Calu3 (cell line): ENCODE data around the gene PPP2R1B. TPM values are rescaled to one million over a fixed set of nuclear protein-coding genes. Genes with fewer than 3 reads are reported as not detected.

Experiments
- BruUV-seq: library from RNA; stranded (reverse); fragments of 400-500 nt; replicated peaks from 2 replicates; lab custom pipeline; 2021; lab: Mats Ljungman, UMichigan
- CTCF ChIA-PET: fragments of 300-600 bp; sonication (Branson Sonifier 250); formaldehyde crosslinking; loops from one replicate; lab custom pipeline; 2022; ENCODE audit warnings: antibody characterized with exemption; lab: Charles Lee
- DNase-seq: peaks from one replicate; pipeline ENCODE4 v3.0.0; 2022
- H3K27ac Mint-ChIP-seq: one replicate; pipeline ENCODE4 v1.8.0; 2022; ENCODE audit warnings: mixed read lengths; ENCODE audit not compliant: unreplicated experiment
- H3K27me3 Mint-ChIP-seq: one replicate; pipeline ENCODE4 v1.8.0; 2022; ENCODE audit warnings: mixed read lengths; ENCODE audit not compliant: unreplicated experiment
- H3K36me3 Mint-ChIP-seq: one replicate; pipeline ENCODE4 v1.8.0; 2022; ENCODE audit warnings: mild to moderate bottlenecking, moderate library complexity, mixed read lengths; ENCODE audit not compliant: insufficient read depth, unreplicated experiment
- H3K4me1 Mint-ChIP-seq: one replicate; pipeline ENCODE4 v1.8.0; 2022; ENCODE audit warnings: mild to moderate bottlenecking, low read depth, mixed read lengths; ENCODE audit not compliant: unreplicated experiment
- H3K4me3 Mint-ChIP-seq: one replicate; pipeline ENCODE4 v1.8.0; 2022; ENCODE audit warnings: mild to moderate bottlenecking, low read depth, moderate library complexity, mixed read lengths; ENCODE audit not compliant: unreplicated experiment
- H3K9me3 Mint-ChIP-seq: one replicate; pipeline ENCODE4 v1.8.0; 2022; ENCODE audit warnings: low read depth, mixed read lengths; ENCODE audit not compliant: unreplicated experiment
- intact Hi-C: fragments of 100-400 bp; cut with micrococcal nuclease; formaldehyde crosslinking; loops from one replicate; pipeline ENCODE4 v1.10.0; 2022; ENCODE audit not compliant: unreplicated experiment
- total RNA-seq: library from RNA; stranded (reverse); gene quantifications from 2 replicates; pipeline ENCODE4 v1.2.3, GENCODE V29; 2022
- TF ChIP-seq, protein P1 (sequence below): fragments of 200-600 bp; IDR thresholded peaks from one replicate; pipeline ENCODE4 v1.8.0; 2022; ENCODE audit warnings: antibody characterized with exemption; ENCODE audit not compliant: unreplicated experiment

PPP2R1B gene
- total RNA-seq, 1 experiment from 2014 or later, result 24.0 TPM

GRCh38 chr11:111707691-111708067, 58.5 kb downstream of the PPP2R1B start:
- intact Hi-C loops, result loop anchor here (5.0 kb wide), 1 partner anchor 100 kb away; no protein-coding TSS in a partner anchor
- Mint-ChIP-seq H3K27ac (no peak overlapping the region), H3K4me1 (peaks cover 15% of the 10 kb centered on the region), H3K36me3 (peaks cover 17% of the 10 kb centered on the region), H3K27me3 (no peaks in the 10 kb centered on the region), H3K4me3 (no peak overlapping the region), H3K9me3 (no peaks in the 10 kb centered on the region)
- CTCF ChIA-PET, result no interaction called here
- no TSS peak for BruUV-seq
- DNase-seq, result no peak
- TF ChIP-seq, protein P1, sequence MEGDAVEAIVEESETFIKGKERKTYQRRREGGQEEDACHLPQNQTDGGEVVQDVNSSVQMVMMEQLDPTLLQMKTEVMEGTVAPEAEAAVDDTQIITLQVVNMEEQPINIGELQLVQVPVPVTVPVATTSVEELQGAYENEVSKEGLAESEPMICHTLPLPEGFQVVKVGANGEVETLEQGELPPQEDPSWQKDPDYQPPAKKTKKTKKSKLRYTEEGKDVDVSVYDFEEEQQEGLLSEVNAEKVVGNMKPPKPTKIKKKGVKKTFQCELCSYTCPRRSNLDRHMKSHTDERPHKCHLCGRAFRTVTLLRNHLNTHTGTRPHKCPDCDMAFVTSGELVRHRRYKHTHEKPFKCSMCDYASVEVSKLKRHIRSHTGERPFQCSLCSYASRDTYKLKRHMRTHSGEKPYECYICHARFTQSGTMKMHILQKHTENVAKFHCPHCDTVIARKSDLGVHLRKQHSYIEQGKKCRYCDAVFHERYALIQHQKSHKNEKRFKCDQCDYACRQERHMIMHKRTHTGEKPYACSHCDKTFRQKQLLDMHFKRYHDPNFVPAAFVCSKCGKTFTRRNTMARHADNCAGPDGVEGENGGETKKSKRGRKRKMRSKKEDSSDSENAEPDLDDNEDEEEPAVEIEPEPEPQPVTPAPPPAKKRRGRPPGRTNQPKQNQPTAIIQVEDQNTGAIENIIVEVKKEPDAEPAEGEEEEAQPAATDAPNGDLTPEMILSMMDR, result no peak

- no peak overlapping the region for H3K4me3 Mint-ChIP-seq
- DNase-seq, result peak; percentile 31
These were observed 59.0 kb downstream of the PPP2R1B start for GRCh38 chr11:111707039-111707690.

DNA sequence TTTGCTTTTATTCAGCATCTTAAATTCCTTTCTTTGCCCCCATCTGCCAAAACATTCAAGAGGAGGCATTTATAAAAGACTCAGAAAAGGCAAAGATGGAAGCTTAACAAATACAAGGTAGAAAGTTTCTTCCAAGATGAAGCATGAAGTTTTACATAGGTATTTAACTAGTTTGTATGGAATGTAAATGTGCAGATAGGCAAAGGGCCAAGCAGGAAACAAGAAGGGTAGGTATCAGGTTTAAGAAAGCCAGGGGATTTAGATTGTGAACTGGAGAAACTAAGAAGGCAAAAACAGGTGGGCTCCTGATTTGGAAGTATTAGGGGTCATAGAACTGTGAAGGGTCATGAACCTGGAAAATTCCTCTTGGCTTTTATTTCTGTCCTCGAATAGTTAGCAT, 62.6 kb downstream of the PPP2R1B start:
- CTCF ChIA-PET, result no interaction called here
- H3K4me3 Mint-ChIP-seq, result no peak overlapping the region
- TF ChIP-seq, protein P1, result no peak
- intact Hi-C loops, result no loop called here
- H3K27ac Mint-ChIP-seq, result peak overlapping the region; percentile 65
- no peaks in the 10 kb centered on the region for H3K27me3 Mint-ChIP-seq
- H3K4me1 Mint-ChIP-seq, result peaks cover 15% of the 10 kb centered on the region
- DNase-seq, result no peak
- H3K9me3 Mint-ChIP-seq, result no peaks in the 10 kb centered on the region
- no TSS peak for BruUV-seq
- H3K36me3 Mint-ChIP-seq, result peaks cover 9% of the 10 kb centered on the region

More at GRCh38 chr11:111707039-111707690, 59.0 kb downstream of the PPP2R1B start:
- Mint-ChIP-seq H3K36me3 (peaks cover 17% of the 10 kb centered on the region), H3K27me3 (no peaks in the 10 kb centered on the region), H3K9me3 (no peaks in the 10 kb centered on the region), H3K27ac (no peak overlapping the region), H3K4me1 (peaks cover 15% of the 10 kb centered on the region)
- CTCF ChIA-PET, result interaction anchor here (0.6 kb wide), 1 partner anchor 57 kb away, joined by 3 read pairs; no protein-coding TSS in a partner anchor
- no TSS peak for BruUV-seq
- TF ChIP-seq, protein P1, result no peak
- intact Hi-C loops, result loop anchor here (5.0 kb wide), 1 partner anchor 100 kb away; no protein-coding TSS in a partner anchor

- peaks cover 9% of the 10 kb centered on the region for H3K36me3 Mint-ChIP-seq
- TF ChIP-seq, protein P1, result no peak
- CTCF ChIA-PET, result no interaction called here
- no peak for DNase-seq
- H3K9me3 Mint-ChIP-seq, result no peaks in the 10 kb centered on the region
- no TSS peak for BruUV-seq
- H3K27ac Mint-ChIP-seq, result no peak overlapping the region
- H3K4me3 Mint-ChIP-seq, result no peak overlapping the region
- H3K4me1 Mint-ChIP-seq, result peaks cover 15% of the 10 kb centered on the region
- intact Hi-C loops, result no loop called here
- no peaks in the 10 kb centered on the region for H3K27me3 Mint-ChIP-seq
These were observed 63.6 kb downstream of the PPP2R1B start for GRCh38 chr11:111702623-111703022.
